GM19455 (cell line): ENCODE results near the gene SNRNP25.
"Not testable (repeated sequence)": the region's sequence is repeated elsewhere in the genome, so short reads cannot be mapped to it uniquely, and the experiment has no call there.

ENCODE experiments used
- ATAC-seq: cut with Tn5 transposase; IDR thresholded peaks from one replicate; pipeline ENCODE4 v1.9.1; 2021; ENCODE audit not compliant: unreplicated experiment

Gene SNRNP25

GRCh38 chr16:53346-54236 lies at the start of gene SNRNP25, which contains the start of gene POLR3K:
Gene SNRNP25, plus strand, starts transcription at chr16:53828. Its CDS starts 189 bp downstream, at chr16:54017.
Gene POLR3K, minus strand, starts transcription at chr16:53608. Its CDS starts 22 bp downstream, at chr16:53586.
- peak; percentile 82 for ATAC-seq

GRCh38 chr16:9903-10665 lies 43.5 kb upstream of the SNRNP25 start:
- ATAC-seq = no peak

- not testable (repeated sequence) for ATAC-seq
Measured at GRCh38 chr16:10772-11171, 42.9 kb upstream of the SNRNP25 start.

- ATAC-seq = not testable (repeated sequence)
Measured at GRCh38 chr16:17062-17765, 36.4 kb upstream of the SNRNP25 start.

- not testable (repeated sequence) for ATAC-seq
Measured at GRCh38 chr16:20886-21285, 32.7 kb upstream of the SNRNP25 start.

- not testable (repeated sequence) for ATAC-seq
Measured at GRCh38 chr16:24151-24550, 29.5 kb upstream of the SNRNP25 start.

- ATAC-seq = peak; percentile 58
Measured at GRCh38 chr16:25926-26348, 27.7 kb upstream of the SNRNP25 start.

- not testable (repeated sequence) for ATAC-seq
Measured at GRCh38 chr16:30627-31026, 23.0 kb upstream of the SNRNP25 start.

- ATAC-seq = not testable (repeated sequence)
Measured at GRCh38 chr16:33154-33876, 20.3 kb upstream of the SNRNP25 start.

GRCh38 chr16:33877-34647 lies 19.6 kb upstream of the SNRNP25 start:
- ATAC-seq = no peak

GRCh38 chr16:34648-34987 lies 19.0 kb upstream of the SNRNP25 start:
- ATAC-seq = no peak

- ATAC-seq = no peak
Measured at GRCh38 chr16:35011-35677, 18.5 kb upstream of the SNRNP25 start.

GRCh38 chr16:35678-36305 lies 17.8 kb upstream of the SNRNP25 start:
- ATAC-seq = no peak

GRCh38 chr16:36336-36984 lies 17.2 kb upstream of the SNRNP25 start:
- no peak for ATAC-seq

GRCh38 chr16:37511-37910 lies 16.1 kb upstream of the SNRNP25 start:
- ATAC-seq = no peak

- not testable (repeated sequence) for ATAC-seq
Measured at GRCh38 chr16:38206-38605, 15.4 kb upstream of the SNRNP25 start.

- ATAC-seq = peak; percentile 57
Measured at GRCh38 chr16:38941-39892, 14.4 kb upstream of the SNRNP25 start.
